Tibial nerve (tissue), 4 donors: ENCODE measurements around the gene PLXNA4. TPM values are rescaled to one million over a fixed set of nuclear protein-coding genes. Genes with fewer than 3 reads are reported as not detected.
A peak's percentile ranks its signal among the peaks of the same experiment; 100 is the strongest.

Experiments
- DNase-seq, 2 donors: peaks; one replicate each; pipeline ENCODE4 v3.0.0-alpha.2; 2019; ENCODE audit warnings: low spot score in 2 of 2
- H3K27ac ChIP-seq, 4 donors: fragments of 200-600 bp; sonication (generic) in 3 of 4; one replicate each; pipeline ENCODE4 v1.5.1; 2017 to 2019; ENCODE audit warnings: mild to moderate bottlenecking in 1 of 4
- H3K27me3 ChIP-seq, 2 donors: fragments of 200-600 bp; sonication (generic) in 1 of 2; one replicate each; pipeline versions ENCODE4 v1.5.1 to v1.6.0; 2017 to 2019
- H3K36me3 ChIP-seq, 3 donors: fragments of 200-600 bp; sonication (generic); one replicate each; pipeline ENCODE4 v1.5.1; 2018 to 2019
- H3K4me1 ChIP-seq, 4 donors: fragments of 200-600 bp; sonication (generic) in 3 of 4; one replicate each; pipeline ENCODE4 v1.5.1; 2017 to 2019
- H3K4me3 ChIP-seq, 4 donors: fragments of 200-600 bp; sonication (generic) in 3 of 4; one replicate each; pipeline ENCODE4 v1.5.1; 2017 to 2019; ENCODE audit warnings: mild to moderate bottlenecking in 1 of 4, moderate library complexity in 1 of 4
- H3K9me3 ChIP-seq, 4 donors: fragments of 200-600 bp; sonication (generic) in 3 of 4; one replicate each; pipeline ENCODE4 v1.5.1; 2017 to 2019
- CTCF ChIP-seq, 5 experiments: fragments of 200-600 bp in 3 of 5; fragments of 450-650 bp in 2 of 5; sonication (generic) in 3 of 5; IDR thresholded peaks; one replicate each; pipeline ENCODE4 v1.5.1; 2016 to 2019; ENCODE audit warnings: antibody characterized with exemption in 5 of 5, mild to moderate bottlenecking in 3 of 5, moderate library complexity in 2 of 5
- EP300 ChIP-seq, 2 donors: sonication (generic); formaldehyde crosslinking; IDR thresholded peaks; one replicate each; pipeline ENCODE4 v1.6.1; 2017; ENCODE audit warnings: antibody characterized with exemption in 2 of 2, mild to moderate bottlenecking in 1 of 2
- POLR2A ChIP-seq, 2 donors: fragments of 450-650 bp; IDR thresholded peaks; one replicate each; pipeline ENCODE4 v1.6.1; 2017; ENCODE audit warnings: antibody characterized with exemption in 2 of 2, mild to moderate bottlenecking in 2 of 2, moderate library complexity in 2 of 2
- WGBS, 2 donors: methylation state at CpG; one replicate each; pipeline ENCODE4 v1.1.5; 2018; 5-methylcytosine and 5-hydroxymethylcytosine counted together
- total RNA-seq, 4 donors: library from RNA; depleted of rRNA; stranded (reverse); fragments of >200 nt; gene quantifications; one replicate each; pipeline ENCODE4 v1.1.0, GENCODE V29; 2016

Gene PLXNA4
- total RNA-seq, 4 donors from 2014 or later, result 12.6 to 32.4 (median 13.7) TPM

DNA sequence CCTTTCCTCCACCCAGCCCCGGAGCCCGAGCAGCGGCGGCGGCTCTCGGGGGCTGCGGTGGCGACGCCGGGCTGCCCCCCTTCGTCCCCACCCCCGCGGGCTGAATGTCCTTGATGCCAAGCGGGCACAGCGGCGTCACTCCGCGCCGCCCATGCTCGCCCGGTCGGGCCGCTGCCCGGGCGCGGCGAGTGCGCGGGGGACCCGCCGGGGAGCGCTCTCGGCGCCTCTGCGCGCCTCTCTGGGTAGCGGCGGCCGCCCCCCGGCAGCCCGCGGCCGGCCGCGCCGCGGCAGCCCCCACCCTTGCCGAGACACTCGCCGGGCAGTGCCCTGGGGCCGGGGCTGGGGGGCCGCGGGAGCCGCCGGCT lies 433 bp upstream of the PLXNA4 start:
- peak overlapping the region; percentile 26 to 60 (median 39) for H3K4me3 ChIP-seq
- H3K27ac ChIP-seq, result no peak overlapping the region
- no peaks in the 10 kb centered on the region for H3K9me3 ChIP-seq
- peaks cover 0 to 38% (median 16%) of the 10 kb centered on the region in 4 donors for H3K4me1 ChIP-seq
- 1 to 2% methylated on average over 13 to 14 of the region's 55 CpGs for WGBS, 2 donors
- peaks cover 3 to 64% of the 10 kb centered on the region in 2 donors for H3K27me3 ChIP-seq
- no peak for TF ChIP-seq EP300 (IDR thresholded peaks at IDR 0.05)
- TF ChIP-seq CTCF (IDR thresholded peaks at IDR 0.05), result no peak
- no peak for TF ChIP-seq POLR2A (IDR thresholded peaks at IDR 0.05)
- DNase-seq, result no peak
- no peaks in the 10 kb centered on the region for H3K36me3 ChIP-seq

DNA sequence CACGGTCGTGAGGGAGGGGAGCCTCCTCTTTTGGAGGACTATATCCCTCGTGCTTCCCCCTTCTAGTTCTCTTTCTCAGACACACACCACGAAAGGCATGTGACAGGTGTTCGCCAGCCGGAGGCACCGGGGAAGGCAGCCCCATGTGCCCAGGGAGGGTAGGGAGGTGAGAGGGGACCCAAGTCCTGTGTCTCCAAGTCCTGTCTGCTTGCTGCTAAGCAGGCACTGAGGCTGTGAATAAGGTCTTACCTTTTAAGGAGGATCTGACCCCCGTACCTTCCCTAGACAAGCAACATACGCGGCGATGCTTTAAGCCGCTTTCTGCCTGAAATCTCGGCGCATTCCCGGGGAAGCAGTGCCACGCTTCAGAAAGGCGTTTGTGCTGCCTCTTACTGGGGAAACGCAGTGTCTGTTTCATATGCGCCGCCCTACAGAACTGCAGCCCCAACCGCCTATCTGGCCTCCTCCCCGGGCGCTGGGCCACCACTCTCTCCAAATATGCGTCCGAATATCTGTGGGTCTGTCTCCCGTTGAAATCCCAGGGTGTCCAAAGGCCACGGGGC lies 770 bp downstream of the PLXNA4 start:
- Histone ChIP-seq H3K4me1 (peaks cover 0 to 38% (median 16%) of the 10 kb centered on the region in 4 donors), H3K4me3 (peak overlapping the region; percentile 26 to 60 (median 39)), H3K9me3 (no peaks in the 10 kb centered on the region), H3K27me3 (peaks cover 3 to 70% of the 10 kb centered on the region in 2 donors), H3K27ac (no peak overlapping the region), H3K36me3 (no peaks in the 10 kb centered on the region)
- TF ChIP-seq CTCF (IDR thresholded peaks at IDR 0.05), result peak in 1 of 5 experiments; percentile 22
- no peak for TF ChIP-seq POLR2A (IDR thresholded peaks at IDR 0.05)
- DNase-seq, result peak; percentile 27 to 45
- WGBS, 2 donors, result 0 to 1% methylated on average over 24 to 27 of the region's 27 CpGs

- H3K9me3 ChIP-seq, result no peaks in the 10 kb centered on the region
- no peaks in the 10 kb centered on the region for H3K36me3 ChIP-seq
- DNase-seq, result no peak
- no peak for TF ChIP-seq POLR2A (IDR thresholded peaks at IDR 0.05)
- TF ChIP-seq EP300 (IDR thresholded peaks at IDR 0.05), result no peak
- TF ChIP-seq CTCF (IDR thresholded peaks at IDR 0.05), result no peak
- peaks cover 0 to 38% (median 16%) of the 10 kb centered on the region in 4 donors for H3K4me1 ChIP-seq
- 15 to 34% methylated on average over 8 of the region's 8 CpGs for WGBS, 2 donors
- no peak overlapping the region for H3K27ac ChIP-seq
- peaks cover 3 to 70% of the 10 kb centered on the region in 2 donors for H3K27me3 ChIP-seq
- no peak overlapping the region for H3K4me3 ChIP-seq
Measured at GRCh38 chr7:132574223-132574622, 2.0 kb downstream of the PLXNA4 start.

DNA sequence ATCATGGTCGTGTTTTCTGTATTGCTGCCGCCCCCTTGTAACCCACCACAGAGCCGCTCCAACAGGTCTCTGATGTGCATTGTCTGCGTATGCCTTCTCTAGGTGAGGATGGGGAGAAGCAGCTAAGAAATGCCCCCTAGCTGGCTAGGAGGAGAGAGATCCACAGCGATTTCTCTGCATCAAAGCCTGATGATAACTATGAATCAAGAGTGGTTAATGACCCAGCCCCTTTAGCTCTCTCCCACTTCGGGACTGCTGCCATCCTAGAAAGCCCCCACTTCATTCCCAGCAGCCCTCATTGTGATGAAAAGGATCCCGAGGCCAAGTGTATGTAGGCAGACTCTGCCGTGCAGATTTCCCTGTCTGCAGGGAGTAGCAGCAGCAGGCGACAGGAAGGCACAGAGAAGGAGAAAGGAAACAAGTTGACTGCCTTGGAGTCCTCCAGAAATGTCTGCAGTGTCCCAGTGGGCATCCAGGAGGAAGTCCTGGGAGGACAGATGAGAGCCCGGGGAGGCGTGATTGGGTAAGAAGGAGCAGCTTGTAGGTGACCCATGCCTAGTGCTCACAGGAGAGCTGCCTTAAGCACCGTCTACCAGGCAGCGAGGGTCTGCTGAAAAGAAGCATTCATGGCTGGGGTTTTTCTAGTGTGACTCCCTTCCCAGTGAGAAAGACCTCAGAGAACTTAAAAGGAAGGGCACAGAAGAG lies 2.9 kb downstream of the PLXNA4 start:
- DNase-seq, result no peak
- Histone ChIP-seq H3K27me3 (peaks cover 3 to 69% of the 10 kb centered on the region in 2 donors), H3K4me1 (peaks cover 0 to 38% (median 16%) of the 10 kb centered on the region in 4 donors), H3K4me3 (no peak overlapping the region), H3K36me3 (no peaks in the 10 kb centered on the region), H3K27ac (no peak overlapping the region), H3K9me3 (no peaks in the 10 kb centered on the region)
- WGBS, 2 donors, result 21 to 25% methylated on average over 13 of the region's 13 CpGs
- no peak for TF ChIP-seq POLR2A (IDR thresholded peaks at IDR 0.05)
- TF ChIP-seq CTCF (IDR thresholded peaks at IDR 0.05), result no peak

DNA sequence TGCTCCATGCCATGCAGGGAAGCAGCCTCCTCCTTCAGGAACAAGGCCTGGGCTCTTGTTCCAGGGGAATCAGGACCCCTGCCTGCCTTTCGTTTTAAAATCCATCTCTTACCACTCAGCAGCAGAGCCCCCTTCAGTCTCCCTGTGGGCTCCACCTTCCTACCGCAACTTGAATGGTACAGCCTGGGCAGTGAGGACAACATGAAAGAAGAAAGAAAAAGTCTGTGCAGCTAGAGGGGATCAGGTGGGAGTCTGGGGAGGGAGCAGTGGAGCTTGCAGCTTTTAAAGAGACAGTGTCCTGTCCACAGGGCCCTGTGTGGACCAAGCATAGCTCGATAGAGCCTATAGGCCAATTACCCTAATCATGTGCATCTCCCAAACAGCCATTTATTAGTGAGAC lies 3.7 kb downstream of the PLXNA4 start:
- no peaks in the 10 kb centered on the region for H3K36me3 ChIP-seq
- no peak for DNase-seq
- peaks cover 0 to 35% (median 15%) of the 10 kb centered on the region in 4 donors for H3K4me1 ChIP-seq
- no peak overlapping the region for H3K4me3 ChIP-seq
- H3K27ac ChIP-seq, result no peak overlapping the region
- no peaks in the 10 kb centered on the region for H3K9me3 ChIP-seq
- TF ChIP-seq POLR2A (IDR thresholded peaks at IDR 0.05), result no peak
- no peak for TF ChIP-seq CTCF (IDR thresholded peaks at IDR 0.05)
- TF ChIP-seq EP300 (IDR thresholded peaks at IDR 0.05), result no peak
- peaks cover 3 to 60% of the 10 kb centered on the region in 2 donors for H3K27me3 ChIP-seq
- 58 to 69% methylated on average over 3 of the region's 3 CpGs for WGBS, 2 donors
